Central memory CD4-positive, alpha-beta T cell (primary cell): ENCODE results near the gene MYRIP.
"Not testable (repeated sequence)": the region's sequence is repeated elsewhere in the genome, so short reads cannot be mapped to it uniquely, and the experiment has no call there.

Experiments
- DNase-seq: peaks from one replicate; pipeline ENCODE4 v3.0.0; 2022

Gene MYRIP

DNA sequence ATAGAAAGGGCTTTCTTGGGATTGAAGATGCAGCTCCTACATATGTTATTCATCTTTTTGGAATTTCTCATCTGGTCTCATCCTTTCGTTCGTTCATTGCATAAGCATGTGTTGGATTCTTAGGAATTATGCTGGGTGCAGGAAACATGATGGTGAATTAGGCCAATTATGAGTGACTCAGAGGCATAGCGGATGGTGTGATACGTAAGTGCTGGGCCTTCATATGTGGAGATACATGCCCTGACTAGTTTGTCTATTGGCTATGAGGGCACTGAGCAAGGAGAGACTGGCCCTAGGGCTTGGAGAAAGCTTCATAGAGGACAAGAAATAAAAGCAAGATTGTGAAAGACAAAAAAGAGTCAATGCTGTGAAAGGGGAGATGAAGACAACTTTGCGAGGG is 235.1 kb downstream of the MYRIP start:
- no peak for DNase-seq

DNA sequence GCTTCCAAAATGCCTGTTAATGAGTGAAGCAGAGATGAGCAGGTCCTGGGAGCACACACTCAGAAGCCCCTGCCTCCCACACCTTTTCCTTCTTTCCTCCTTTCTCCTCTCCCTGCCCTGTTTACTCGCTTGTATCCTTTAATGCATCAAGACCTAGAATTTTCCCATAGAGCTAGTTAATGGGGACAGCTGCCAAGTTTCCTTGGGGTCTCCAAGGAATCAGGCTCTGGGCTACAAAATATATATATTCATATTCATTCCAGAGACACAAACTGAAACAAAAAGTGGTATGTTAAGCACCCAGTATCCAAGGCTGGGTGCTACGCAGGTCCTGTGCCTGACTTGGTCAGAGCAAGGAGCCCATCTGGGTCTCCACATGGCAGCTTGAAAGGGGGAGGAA is 235.6 kb downstream of the MYRIP start:
- DNase-seq = no peak

- DNase-seq = no peak
Measured at GRCh38 chr3:40046149-40046548, 236.7 kb downstream of the MYRIP start.

DNA sequence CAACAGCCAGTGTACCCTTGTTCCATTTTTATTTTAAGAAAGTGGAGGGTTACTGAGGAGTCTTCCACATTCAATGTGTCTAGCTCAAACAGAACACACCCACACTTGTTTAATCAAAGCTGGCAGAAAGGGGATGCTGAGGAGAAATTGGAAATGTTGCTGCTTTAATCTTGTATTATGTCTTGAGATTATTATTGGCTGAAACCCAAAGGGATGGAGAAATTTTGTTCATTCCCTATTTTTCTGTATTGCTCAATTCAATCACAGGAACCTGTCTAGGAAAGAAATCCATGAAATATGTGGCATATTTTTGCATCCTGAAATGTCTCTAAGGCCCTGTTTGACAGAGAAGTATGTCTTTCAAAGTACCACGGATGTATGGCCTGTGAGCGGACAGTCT is 238.0 kb downstream of the MYRIP start:
- no peak for DNase-seq

- no peak for DNase-seq
Measured at GRCh38 chr3:40053663-40054062, 244.3 kb downstream of the MYRIP start.

DNA sequence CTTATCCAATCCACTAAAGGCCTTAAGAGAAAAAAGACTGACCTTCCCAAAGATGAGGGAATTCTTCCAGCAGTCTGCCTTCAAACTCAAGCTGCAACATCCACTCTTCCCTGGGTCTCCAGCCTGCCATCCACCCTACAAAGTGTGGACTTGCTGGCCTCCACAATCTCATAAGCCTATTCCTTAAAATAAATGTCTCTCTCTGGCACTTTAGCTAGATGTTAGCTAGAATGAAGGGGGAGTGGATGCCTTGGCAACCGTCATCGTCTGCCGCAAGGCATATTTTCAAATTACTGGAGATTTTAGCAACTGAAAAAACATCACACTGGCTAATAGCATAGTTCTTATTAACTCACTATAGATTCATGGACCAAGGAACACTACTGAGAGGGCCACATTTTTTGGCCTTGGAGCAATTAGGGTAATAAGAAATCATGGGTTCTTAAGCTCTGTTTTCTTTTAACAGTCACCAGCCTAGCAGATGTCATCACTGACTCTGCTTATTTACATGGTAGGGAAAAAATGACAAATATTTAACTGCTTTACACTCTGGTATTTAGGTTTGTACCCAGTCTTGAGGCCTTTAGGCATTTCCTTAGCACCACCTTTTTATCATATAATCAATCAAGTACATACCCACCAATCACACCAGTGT is 245.3 kb downstream of the MYRIP start:
- no peak for DNase-seq

- no peak for DNase-seq
Measured at GRCh38 chr3:40055361-40055760, 246.0 kb downstream of the MYRIP start.

- DNase-seq = no peak
Measured at GRCh38 chr3:40055956-40056355, 246.5 kb downstream of the MYRIP start.

GRCh38 chr3:40057077-40057476 is 247.7 kb downstream of the MYRIP start:
- no peak for DNase-seq

DNA sequence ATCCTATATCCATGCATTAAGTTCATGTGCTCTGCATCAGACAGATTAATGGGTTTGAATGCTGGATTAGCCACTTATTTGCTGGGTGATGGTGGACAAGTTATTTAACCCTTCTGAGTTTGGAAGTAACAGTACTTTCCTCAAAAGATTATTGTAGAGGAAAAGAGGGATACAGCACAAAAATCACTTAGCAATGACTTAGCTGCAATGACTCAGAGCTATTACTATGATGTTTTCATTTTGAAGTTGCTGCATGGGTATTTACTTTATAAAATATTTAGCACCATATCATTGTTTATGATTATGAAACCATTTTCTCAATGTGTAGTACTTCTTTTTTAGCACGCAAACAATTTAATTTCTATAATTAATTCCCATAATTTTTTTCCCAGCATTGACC is 248.4 kb downstream of the MYRIP start:
- no peak for DNase-seq

GRCh38 chr3:40068636-40069035 is 259.2 kb downstream of the MYRIP start:
- no peak for DNase-seq

GRCh38 chr3:40070816-40071215 is 261.4 kb downstream of the MYRIP start:
- no peak for DNase-seq

- DNase-seq = no peak
Measured at GRCh38 chr3:40071683-40072238, 262.4 kb downstream of the MYRIP start.

DNA sequence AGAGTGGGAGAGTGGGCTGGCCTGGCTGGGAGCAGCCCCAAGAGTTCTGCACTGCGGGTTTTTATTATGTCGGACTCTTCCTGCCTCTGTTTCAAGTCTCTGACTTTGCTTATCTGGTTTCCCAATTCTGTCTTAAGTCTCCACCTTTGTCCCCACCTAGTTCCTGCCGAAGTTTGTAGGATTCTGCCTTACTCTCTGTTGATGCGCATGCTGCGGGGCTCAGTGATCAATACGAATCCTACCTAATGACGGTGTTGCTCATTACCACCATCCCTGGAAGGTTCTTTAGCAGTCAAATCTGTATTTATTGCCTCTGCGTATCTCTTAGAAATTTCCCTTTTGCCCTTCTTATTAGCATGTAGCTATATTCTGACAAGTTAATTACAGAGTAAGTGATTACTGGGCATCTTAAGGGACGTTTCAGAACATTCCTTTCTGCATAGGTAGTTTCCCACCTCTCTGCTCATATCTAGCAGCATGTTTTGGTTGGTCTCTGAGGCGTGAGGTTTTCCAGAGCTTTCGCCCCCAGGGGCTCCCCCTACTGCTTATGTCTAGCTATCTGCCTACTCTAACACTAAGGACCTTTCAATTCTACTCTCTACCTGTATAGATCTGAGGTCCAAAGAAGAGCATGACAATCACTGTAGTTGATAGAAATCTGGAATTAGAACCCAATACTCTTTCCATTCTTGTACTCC is 264.1 kb downstream of the MYRIP start:
- no peak for DNase-seq

DNA sequence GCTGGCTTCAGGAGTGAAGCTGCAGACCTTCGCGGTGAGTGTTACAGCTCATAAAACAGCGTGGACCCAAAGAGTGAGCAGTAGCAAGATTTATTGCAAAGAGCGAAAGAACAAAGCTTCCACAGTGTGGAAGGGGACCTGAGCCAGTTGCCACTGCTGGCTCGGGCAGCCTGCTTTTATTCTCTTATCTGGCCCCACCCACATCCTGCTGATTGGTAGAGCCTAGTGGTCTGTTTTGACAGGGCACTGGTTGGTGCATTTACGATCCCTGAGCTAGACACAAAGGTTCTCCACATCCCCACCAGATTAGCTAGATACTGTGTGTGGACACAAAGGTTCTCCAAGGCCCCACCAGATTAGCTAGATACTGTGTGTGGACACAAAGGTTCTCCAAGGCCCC is 267.7 kb downstream of the MYRIP start:
- DNase-seq = not testable (repeated sequence)

- not testable (repeated sequence) for DNase-seq
Measured at GRCh38 chr3:40077828-40078492, 268.6 kb downstream of the MYRIP start.

DNA sequence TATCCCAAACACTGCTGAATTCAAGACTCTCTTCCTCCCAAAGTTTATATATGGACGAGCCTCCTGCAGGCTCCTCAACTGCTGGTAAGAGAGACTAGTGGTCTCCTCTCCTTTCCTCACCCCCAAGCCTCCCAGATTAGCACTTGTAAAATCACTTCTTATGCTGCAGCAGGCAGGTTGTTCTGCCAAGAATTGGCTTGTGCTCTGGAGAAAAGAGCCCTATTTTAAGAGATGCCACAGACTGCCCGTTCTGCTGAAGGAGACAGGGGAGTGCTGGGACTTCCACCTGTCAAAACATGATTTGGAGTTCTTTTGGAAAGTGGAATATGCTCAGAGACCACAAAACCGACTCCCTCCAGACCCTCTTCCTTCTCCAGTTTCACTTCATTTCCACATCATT is 269.2 kb downstream of the MYRIP start:
- no peak for DNase-seq

GRCh38 chr3:40079203-40079846 is 269.9 kb downstream of the MYRIP start:
- no peak for DNase-seq

GRCh38 chr3:40079847-40080240 is 270.4 kb downstream of the MYRIP start:
- no peak for DNase-seq

- DNase-seq = no peak
Measured at GRCh38 chr3:40083066-40083465, 273.7 kb downstream of the MYRIP start.

DNA sequence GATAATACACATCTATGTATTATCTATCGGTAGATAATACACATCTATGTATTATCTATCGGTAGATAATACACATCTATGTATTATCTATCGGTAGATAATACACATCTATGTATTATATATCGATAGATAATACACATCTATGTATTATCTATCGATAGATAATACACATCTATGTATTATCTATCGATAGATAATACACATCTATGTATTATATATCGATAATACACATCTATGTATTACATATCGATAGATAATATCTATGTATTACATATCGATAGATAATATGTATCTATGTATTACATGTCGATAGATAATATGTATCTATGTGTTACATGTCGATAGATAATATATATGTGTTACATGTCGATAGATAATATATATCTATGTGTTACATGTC is 275.0 kb downstream of the MYRIP start:
- DNase-seq = not testable (repeated sequence)

GRCh38 chr3:40086890-40087883 is 277.8 kb downstream of the MYRIP start:
- no peak for DNase-seq
